ENCODE data around the gene RSU1.

Gene RSU1

DNA sequence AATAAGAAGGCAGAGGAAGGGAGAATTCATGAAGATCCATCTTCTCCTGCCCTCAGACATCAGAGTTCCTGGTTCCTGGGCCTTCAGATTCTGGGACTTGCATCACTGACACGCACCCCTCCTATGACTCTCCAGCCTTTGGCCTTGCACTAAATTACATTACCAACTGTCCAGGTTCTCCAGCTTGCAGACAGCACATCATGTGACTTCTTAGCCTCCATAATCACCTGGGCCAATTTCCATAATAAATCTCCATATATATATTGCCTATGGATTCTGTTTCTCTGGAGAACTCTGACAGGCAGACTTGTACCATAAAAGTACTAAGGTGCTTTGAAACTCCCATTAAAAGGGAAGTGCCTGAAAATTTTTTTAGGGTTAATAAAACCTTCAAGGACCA lies 23.2 kb downstream of the RSU1 start:
- Mint-ChIP-seq H3K4me3 (no peak overlapping the region), H3K4me1 (peaks cover 46% of the 10 kb centered on the region), H3K9me3 (no peaks in the 10 kb centered on the region), H3K27me3 (no peaks in the 10 kb centered on the region), H3K27ac (ENCODE audit: low read depth) (no peak overlapping the region), H3K36me3 (ENCODE audit: insufficient read depth) (peaks cover 11% of the 10 kb centered on the region)
- DNase-seq (ENCODE audit: low spot score in 2 of 2), result no peak
- no peak for ATAC-seq (replicated peaks; ENCODE audit: extremely low read depth, poor library complexity, severe bottlenecking)

DNA sequence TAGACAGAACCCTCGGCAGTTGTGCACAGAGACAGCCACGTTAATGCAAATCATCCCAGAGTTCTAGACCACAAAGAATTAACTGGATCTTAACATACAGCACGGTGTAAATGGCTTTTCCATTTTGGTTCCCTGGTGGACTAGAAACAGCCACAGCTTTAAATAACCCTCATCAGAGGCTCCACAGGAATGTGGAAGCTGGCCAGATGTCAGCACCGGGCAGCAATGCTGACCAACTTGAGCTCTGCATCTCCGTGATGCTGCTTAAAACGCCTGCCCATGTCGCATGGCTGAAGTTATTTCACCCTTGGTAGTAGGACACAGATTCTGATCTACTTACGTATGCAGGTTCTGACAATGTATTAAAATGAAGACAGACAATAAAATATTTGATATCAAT lies 24.5 kb downstream of the RSU1 start:
- Mint-ChIP-seq H3K36me3 (ENCODE audit: insufficient read depth) (peaks cover 11% of the 10 kb centered on the region), H3K27me3 (no peaks in the 10 kb centered on the region), H3K4me3 (no peak overlapping the region), H3K4me1 (peaks cover 51% of the 10 kb centered on the region), H3K9me3 (no peaks in the 10 kb centered on the region), H3K27ac (ENCODE audit: low read depth) (no peak overlapping the region)
- ATAC-seq (replicated peaks; ENCODE audit: extremely low read depth, poor library complexity, severe bottlenecking) (no peak), DNase-seq (ENCODE audit: low spot score in 2 of 2) (no peak)

DNA sequence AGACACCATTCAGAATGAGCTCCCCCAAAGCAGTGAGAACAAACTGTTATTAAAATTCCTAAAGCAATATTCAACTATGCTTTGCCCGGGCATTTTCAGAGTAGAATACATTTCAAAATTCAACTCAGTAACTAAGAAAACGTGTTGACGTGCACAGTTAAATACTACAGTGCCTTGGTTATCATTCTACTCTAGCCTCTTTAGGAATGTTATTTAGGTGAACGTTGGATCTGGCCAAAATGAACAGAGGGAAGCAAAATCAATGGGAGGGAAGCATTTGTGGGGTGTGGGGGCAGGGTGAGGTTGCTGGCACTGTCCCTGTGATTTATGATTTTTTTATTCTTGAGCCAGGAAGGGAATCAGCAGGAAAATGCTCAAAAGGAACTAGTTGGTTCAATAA lies 27.5 kb downstream of the RSU1 start:
- peaks cover 17% of the 10 kb centered on the region for H3K36me3 Mint-ChIP-seq (ENCODE audit: insufficient read depth)
- DNase-seq (ENCODE audit: low spot score in 2 of 2), result no peak
- peaks cover 5% of the 10 kb centered on the region for H3K9me3 Mint-ChIP-seq
- H3K27me3 Mint-ChIP-seq, result no peaks in the 10 kb centered on the region
- H3K27ac Mint-ChIP-seq (ENCODE audit: low read depth), result peak overlapping the region; percentile 98
- no peak for ATAC-seq (replicated peaks; ENCODE audit: extremely low read depth, poor library complexity, severe bottlenecking)
- H3K4me3 Mint-ChIP-seq, result no peak overlapping the region
- peaks cover 44% of the 10 kb centered on the region for H3K4me1 Mint-ChIP-seq

DNA sequence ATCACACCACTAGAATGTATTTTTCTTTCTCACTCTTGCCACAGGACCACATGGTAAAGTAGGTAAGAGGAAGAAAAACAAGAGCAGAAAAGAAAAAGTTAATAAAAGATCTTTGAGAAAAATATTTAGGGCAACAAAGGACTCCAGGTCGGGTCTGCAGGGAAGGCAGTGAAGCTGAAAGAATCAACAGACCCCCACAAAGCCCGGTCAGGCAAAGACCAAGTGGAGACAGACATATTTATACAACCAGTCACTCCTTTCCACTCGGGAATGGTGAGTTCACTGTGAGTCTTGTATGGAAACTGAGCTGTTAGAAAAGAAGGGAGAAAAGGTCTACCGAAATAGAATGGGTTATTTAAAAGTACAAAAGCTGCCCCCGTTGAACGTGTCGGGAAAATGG lies 28.0 kb downstream of the RSU1 start:
- Mint-ChIP-seq H3K4me3 (no peak overlapping the region), H3K27ac (ENCODE audit: low read depth) (peak overlapping the region; percentile 98), H3K27me3 (no peaks in the 10 kb centered on the region), H3K9me3 (peaks cover 5% of the 10 kb centered on the region), H3K4me1 (peaks cover 42% of the 10 kb centered on the region), H3K36me3 (ENCODE audit: insufficient read depth) (peaks cover 17% of the 10 kb centered on the region)
- no peak for ATAC-seq (replicated peaks; ENCODE audit: extremely low read depth, poor library complexity, severe bottlenecking)
- DNase-seq (ENCODE audit: low spot score in 2 of 2), result no peak

DNA sequence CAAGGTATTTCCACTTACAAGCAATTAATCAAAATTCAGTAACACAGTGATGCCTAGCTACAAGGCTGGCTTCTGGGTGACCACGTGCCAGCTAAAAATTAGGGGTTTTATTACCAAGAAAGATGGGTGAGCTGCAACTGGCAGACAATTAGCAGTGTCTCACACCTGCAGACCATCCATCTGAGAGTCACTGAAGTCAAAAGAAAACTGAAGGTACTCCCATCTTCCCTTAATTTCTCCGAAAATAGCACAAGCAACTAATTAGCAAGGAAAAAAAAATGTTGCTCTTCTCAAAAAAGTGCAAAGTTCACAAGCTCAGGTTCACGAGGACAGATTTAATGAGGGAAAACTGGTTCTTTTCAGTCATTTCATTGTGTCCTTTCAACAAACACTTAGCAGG lies 28.4 kb downstream of the RSU1 start:
- Mint-ChIP-seq H3K27me3 (no peaks in the 10 kb centered on the region), H3K36me3 (ENCODE audit: insufficient read depth) (peaks cover 20% of the 10 kb centered on the region)

DNA sequence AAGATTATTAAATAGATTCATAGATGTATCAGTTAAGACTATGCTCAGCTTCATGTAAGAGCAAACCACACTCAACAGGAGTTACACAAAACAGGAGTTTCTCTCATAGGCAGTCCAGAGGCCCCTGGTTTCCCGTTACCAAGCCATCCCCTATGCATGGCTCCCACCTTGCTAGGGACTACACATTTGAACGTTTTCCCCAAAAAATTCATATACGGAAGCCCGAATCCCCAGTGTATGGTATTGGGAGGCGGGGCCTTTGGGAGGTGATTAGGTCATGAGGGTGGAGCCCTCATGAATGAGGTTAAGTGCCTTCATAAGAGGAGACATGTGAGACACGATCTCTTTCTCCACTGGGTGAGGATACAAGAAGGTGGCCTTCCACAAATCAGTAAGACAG lies 29.1 kb downstream of the RSU1 start:
- Mint-ChIP-seq H3K9me3 (peaks cover 5% of the 10 kb centered on the region), H3K4me3 (peak overlapping the region; percentile 64), H3K27me3 (no peaks in the 10 kb centered on the region), H3K27ac (ENCODE audit: low read depth) (peak overlapping the region; percentile 98), H3K36me3 (ENCODE audit: insufficient read depth) (peaks cover 20% of the 10 kb centered on the region), H3K4me1 (peaks cover 34% of the 10 kb centered on the region)
- no peak for DNase-seq (ENCODE audit: low spot score in 2 of 2)
- peak; percentile 16 for ATAC-seq (replicated peaks; ENCODE audit: extremely low read depth, poor library complexity, severe bottlenecking)

More for the DNA sequence above, 28.4 kb downstream of the RSU1 start:
- H3K4me1 Mint-ChIP-seq, result peaks cover 39% of the 10 kb centered on the region
- H3K9me3 Mint-ChIP-seq, result peaks cover 5% of the 10 kb centered on the region
- ATAC-seq (replicated peaks; ENCODE audit: extremely low read depth, poor library complexity, severe bottlenecking), result no peak
- no peak overlapping the region for H3K4me3 Mint-ChIP-seq
- DNase-seq (ENCODE audit: low spot score in 2 of 2), result no peak
- H3K27ac Mint-ChIP-seq (ENCODE audit: low read depth), result peak overlapping the region; percentile 98

DNA sequence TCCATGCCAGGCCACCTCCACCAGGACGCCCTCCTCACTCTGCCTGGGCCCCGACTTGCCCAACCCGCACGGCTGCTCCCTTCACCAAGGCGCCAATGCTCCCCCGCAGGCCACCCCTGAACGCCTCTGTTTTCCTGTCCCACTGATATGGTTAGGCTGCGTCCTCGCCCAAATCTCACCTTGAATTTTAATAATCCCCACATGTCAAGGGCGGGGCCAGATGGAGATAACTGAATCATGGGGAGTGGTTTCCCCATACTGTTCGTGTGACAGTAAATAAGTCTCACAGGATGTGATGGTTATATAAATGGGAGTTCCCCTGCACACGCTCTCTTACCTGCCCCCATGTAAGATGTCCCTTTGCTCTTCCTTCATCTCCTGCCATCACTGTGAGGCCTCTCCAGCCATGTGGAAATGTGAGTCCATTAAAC lies 29.8 kb downstream of the RSU1 start:
- Mint-ChIP-seq H3K4me1 (peaks cover 32% of the 10 kb centered on the region), H3K4me3 (peak overlapping the region; percentile 64), H3K27me3 (no peaks in the 10 kb centered on the region), H3K9me3 (peaks cover 5% of the 10 kb centered on the region), H3K27ac (ENCODE audit: low read depth) (peak overlapping the region; percentile 98), H3K36me3 (ENCODE audit: insufficient read depth) (peaks cover 20% of the 10 kb centered on the region)
- ATAC-seq (replicated peaks; ENCODE audit: extremely low read depth, poor library complexity, severe bottlenecking) (peak; percentile 98), DNase-seq (ENCODE audit: low spot score in 2 of 2) (peak; percentile 44 to 74)

DNA sequence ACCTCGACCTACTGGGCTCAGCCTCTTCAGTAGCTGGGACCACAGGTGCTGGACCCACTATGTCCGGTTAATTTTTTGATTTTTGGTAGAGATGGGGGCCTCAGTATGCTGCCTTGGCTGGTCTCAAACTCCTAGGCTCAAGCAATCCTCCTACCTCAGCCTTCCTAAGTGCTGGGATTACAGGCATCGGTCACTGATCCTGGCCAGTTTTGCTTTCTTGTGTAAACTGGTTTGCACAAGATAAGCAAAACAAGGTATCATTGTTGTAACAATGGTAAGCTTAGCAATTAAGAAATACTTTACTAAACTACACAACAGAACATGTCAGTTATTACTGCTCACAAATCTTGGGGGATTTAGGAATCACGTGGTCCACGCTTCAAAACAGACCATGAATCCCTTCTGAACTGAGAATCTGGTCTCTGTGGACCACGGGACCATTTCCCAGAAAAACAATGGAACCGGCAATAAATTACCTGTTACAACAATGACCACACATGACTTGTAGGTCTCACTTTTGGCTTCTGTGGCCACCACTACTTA lies 36.8 kb downstream of the RSU1 start:
- no peak for DNase-seq (ENCODE audit: low spot score in 2 of 2)
- peaks cover 34% of the 10 kb centered on the region for H3K4me1 Mint-ChIP-seq
- no peaks in the 10 kb centered on the region for H3K9me3 Mint-ChIP-seq
- H3K36me3 Mint-ChIP-seq (ENCODE audit: insufficient read depth), result peaks cover 15% of the 10 kb centered on the region
- no peaks in the 10 kb centered on the region for H3K27me3 Mint-ChIP-seq
- H3K4me3 Mint-ChIP-seq, result no peak overlapping the region
- ATAC-seq (replicated peaks; ENCODE audit: extremely low read depth, poor library complexity, severe bottlenecking), result no peak
- H3K27ac Mint-ChIP-seq (ENCODE audit: low read depth), result peak overlapping the region; percentile 78

DNA sequence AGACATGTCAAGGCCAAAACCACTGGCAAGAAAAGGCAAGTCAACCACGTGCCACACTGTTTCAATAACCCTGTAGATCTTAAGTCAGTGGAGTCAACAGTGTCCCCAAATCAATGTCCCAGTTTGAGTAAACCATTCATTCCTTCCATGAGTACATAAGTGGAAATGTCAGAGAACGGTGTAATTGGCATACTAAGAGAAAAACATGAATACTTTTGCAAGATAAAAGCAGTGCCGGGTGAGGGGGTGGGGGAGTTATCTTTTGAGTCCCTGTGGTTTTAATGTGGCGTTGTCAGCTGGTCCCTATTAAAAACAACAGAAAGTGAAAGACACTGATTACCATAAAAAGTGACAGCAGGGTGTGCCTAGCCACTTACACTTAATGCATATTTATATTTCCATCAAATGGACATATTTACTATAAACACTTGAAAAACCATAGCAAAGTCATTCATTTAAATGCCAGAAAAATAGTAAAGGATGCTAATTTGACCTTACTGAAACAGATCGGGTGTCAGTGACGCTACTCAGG lies 37.8 kb downstream of the RSU1 start:
- H3K9me3 Mint-ChIP-seq, result no peaks in the 10 kb centered on the region
- H3K27me3 Mint-ChIP-seq, result no peaks in the 10 kb centered on the region
- peaks cover 15% of the 10 kb centered on the region for H3K36me3 Mint-ChIP-seq (ENCODE audit: insufficient read depth)
- H3K4me3 Mint-ChIP-seq, result no peak overlapping the region
- ATAC-seq (replicated peaks; ENCODE audit: extremely low read depth, poor library complexity, severe bottlenecking), result peak; percentile 67
- peak overlapping the region; percentile 78 for H3K27ac Mint-ChIP-seq (ENCODE audit: low read depth)
- DNase-seq (ENCODE audit: low spot score in 2 of 2), result no peak
- peaks cover 30% of the 10 kb centered on the region for H3K4me1 Mint-ChIP-seq

DNA sequence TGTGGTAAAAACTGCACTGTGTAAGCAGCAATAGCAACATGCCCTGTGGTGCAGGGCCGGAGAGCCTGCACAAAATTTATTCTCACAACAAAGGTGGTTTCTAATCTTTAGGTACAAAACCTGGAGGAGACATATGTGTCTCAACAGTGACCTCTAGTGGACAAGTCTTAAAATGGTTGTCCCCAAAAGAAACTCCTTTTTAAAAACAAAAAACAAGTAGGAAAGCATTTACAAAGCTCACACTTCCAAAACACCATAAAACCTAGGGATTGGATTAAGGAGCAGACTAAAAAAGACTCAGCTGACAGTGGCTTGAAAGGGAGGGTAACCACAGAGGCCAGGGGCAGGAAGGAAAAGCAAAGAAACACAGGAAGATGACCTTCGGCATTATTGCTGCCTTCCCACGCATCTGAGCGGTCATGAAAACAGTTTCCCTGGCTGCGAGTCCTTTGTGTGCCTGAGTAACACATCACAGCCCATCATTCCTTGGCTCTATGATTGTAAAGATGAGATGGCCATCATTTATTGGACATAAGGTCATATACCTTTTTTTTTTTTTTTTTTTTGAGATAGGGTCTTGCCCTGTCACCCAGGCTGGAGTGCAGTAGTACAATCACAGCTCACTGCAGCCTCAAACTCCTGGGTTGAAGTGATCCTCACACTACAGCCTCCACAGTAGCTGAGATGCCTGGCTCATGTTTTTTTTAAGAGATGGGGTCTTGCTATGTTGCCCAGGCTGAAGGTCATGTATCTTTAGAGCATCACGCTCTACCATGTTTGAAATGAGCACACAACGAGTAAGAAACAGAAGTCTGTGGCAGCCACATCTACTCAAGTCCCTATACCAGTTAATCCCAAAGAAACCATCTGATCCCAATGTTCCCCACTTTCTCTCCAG lies 39.5 kb downstream of the RSU1 start:
- Mint-ChIP-seq H3K4me3 (no peak overlapping the region), H3K9me3 (no peaks in the 10 kb centered on the region), H3K27me3 (no peaks in the 10 kb centered on the region), H3K36me3 (ENCODE audit: insufficient read depth) (peaks cover 15% of the 10 kb centered on the region), H3K27ac (ENCODE audit: low read depth) (peak overlapping the region; percentile 78), H3K4me1 (peaks cover 30% of the 10 kb centered on the region)
- DNase-seq (ENCODE audit: low spot score in 2 of 2) (no peak), ATAC-seq (replicated peaks; ENCODE audit: extremely low read depth, poor library complexity, severe bottlenecking) (peak; percentile 43)

DNA sequence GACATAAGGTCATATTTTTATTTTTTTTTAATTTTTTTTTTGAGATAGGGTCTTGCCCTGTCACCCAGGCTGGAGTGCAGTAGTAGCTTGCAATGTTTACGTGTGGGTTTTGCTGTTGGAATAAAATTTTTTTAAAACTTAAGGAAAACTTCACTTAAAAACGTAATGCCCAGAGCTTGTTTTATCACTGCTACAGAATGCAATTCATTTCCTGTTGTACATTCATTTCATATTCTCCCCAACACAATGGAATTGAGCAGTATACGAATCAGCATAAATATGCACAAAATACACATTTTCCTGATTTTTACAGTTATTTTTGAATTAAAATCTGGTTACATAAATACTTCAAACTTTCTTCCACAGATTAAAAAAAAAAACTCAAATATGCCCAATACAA lies 40.3 kb downstream of the RSU1 start:
- peaks cover 30% of the 10 kb centered on the region for H3K4me1 Mint-ChIP-seq
- ATAC-seq (replicated peaks; ENCODE audit: extremely low read depth, poor library complexity, severe bottlenecking), result no peak
- no peak overlapping the region for H3K4me3 Mint-ChIP-seq
- no peak overlapping the region for H3K27ac Mint-ChIP-seq (ENCODE audit: low read depth)
- H3K27me3 Mint-ChIP-seq, result no peaks in the 10 kb centered on the region
- H3K36me3 Mint-ChIP-seq (ENCODE audit: insufficient read depth), result peaks cover 15% of the 10 kb centered on the region
- DNase-seq (ENCODE audit: low spot score in 2 of 2), result no peak
- no peaks in the 10 kb centered on the region for H3K9me3 Mint-ChIP-seq

DNA sequence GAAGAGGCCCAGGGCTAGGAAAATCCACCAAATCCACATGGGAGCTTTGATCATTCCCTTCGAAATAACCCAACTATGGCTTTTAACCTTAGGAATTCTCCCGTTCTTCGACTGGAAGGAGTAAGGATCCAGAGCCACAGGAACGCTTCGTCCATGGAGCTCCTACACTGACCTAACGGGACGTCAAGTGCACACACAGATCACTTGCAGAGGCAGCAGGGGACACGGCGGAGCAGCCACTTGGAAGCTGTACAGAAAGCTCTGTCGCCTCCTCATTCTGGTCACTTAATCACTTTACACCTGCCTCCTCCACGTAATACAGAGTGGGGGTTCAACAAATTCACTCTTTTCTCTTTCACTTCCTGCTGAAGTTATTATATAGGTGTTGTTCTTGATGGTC lies 43.9 kb downstream of the RSU1 start:
- DNase-seq (ENCODE audit: low spot score in 2 of 2), result no peak
- peaks cover 9% of the 10 kb centered on the region for H3K4me1 Mint-ChIP-seq
- no peak overlapping the region for H3K4me3 Mint-ChIP-seq
- no peak for ATAC-seq (replicated peaks; ENCODE audit: extremely low read depth, poor library complexity, severe bottlenecking)
- peaks cover 8% of the 10 kb centered on the region for H3K36me3 Mint-ChIP-seq (ENCODE audit: insufficient read depth)
- no peak overlapping the region for H3K27ac Mint-ChIP-seq (ENCODE audit: low read depth)
- H3K9me3 Mint-ChIP-seq, result no peaks in the 10 kb centered on the region
- H3K27me3 Mint-ChIP-seq, result no peaks in the 10 kb centered on the region

DNA sequence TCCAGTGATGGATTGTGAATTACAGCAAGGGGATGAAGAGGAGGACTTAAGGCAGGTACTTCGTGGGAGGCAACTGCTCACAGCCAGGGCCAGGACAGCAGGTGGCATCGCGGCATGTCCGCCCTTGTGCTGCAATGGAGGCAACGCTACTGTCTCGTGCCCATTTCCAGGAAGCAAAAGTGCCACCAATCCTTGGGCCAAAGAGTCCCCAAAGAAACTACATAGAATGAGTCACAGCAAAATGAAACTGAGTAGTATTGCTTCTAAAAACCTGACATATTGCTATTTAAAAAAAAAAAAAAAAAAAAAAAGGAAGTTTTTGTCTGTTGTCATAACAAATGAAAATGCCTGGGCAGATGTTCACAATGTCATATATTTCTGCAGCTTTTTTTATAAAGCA lies 46.6 kb downstream of the RSU1 start:
- Mint-ChIP-seq H3K27ac (ENCODE audit: low read depth) (no peak overlapping the region), H3K4me1 (peaks cover 10% of the 10 kb centered on the region), H3K27me3 (no peaks in the 10 kb centered on the region), H3K9me3 (no peaks in the 10 kb centered on the region), H3K4me3 (no peak overlapping the region), H3K36me3 (ENCODE audit: insufficient read depth) (peaks cover 6% of the 10 kb centered on the region)
- no peak for ATAC-seq (replicated peaks; ENCODE audit: extremely low read depth, poor library complexity, severe bottlenecking)
- DNase-seq (ENCODE audit: low spot score in 2 of 2), result no peak

Measured in central memory CD8-positive, alpha-beta T cell (primary cell).